NB4 (cell line): Measurements from ENCODE around the gene NBEAL1.

Source experiments
- POLR2A ChIP-seq: IDR thresholded peaks from 2 replicates; pipeline ENCODE4 v1.6.1; 2011; ENCODE audit warnings: mild to moderate bottlenecking; ENCODE audit not compliant: insufficient read length; ENCODE audit errors: extremely low read depth
- TF ChIP-seq, protein P1 (sequence below): IDR thresholded peaks from one replicate; pipeline ENCODE4 v1.5.1; 2012; ENCODE audit warnings: low read depth, low read length

DNA sequence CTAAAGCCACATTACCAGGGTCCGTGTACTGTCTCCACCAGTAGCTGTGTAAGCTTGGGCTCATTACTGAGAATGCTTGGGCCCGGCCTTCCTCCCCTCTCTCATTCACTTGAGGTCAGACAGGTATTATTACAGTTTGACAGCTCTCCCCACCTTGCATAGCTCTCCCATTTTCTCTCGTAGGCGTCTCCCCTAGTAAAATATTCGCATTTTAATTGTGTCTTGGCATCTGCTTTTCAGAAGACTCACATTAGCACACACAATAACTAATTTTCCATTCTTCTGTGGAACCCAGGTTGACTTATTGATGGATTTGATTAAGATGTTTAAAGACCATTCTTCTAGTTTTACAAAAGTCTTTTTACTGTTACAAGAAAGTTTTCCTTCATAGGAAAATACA, 153.1 kb downstream of the NBEAL1 start:
- TF ChIP-seq, protein P1, sequence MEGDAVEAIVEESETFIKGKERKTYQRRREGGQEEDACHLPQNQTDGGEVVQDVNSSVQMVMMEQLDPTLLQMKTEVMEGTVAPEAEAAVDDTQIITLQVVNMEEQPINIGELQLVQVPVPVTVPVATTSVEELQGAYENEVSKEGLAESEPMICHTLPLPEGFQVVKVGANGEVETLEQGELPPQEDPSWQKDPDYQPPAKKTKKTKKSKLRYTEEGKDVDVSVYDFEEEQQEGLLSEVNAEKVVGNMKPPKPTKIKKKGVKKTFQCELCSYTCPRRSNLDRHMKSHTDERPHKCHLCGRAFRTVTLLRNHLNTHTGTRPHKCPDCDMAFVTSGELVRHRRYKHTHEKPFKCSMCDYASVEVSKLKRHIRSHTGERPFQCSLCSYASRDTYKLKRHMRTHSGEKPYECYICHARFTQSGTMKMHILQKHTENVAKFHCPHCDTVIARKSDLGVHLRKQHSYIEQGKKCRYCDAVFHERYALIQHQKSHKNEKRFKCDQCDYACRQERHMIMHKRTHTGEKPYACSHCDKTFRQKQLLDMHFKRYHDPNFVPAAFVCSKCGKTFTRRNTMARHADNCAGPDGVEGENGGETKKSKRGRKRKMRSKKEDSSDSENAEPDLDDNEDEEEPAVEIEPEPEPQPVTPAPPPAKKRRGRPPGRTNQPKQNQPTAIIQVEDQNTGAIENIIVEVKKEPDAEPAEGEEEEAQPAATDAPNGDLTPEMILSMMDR = no peak
- TF ChIP-seq POLR2A = no peak
